ENCODE results near the gene GSG1L.

The GSG1L gene

GRCh38 chr16:27852681-27853080, 210.8 kb downstream of the GSG1L start:
- no peak for DNase-seq (ENCODE audit: low read depth in 2 of 2)

DNA sequence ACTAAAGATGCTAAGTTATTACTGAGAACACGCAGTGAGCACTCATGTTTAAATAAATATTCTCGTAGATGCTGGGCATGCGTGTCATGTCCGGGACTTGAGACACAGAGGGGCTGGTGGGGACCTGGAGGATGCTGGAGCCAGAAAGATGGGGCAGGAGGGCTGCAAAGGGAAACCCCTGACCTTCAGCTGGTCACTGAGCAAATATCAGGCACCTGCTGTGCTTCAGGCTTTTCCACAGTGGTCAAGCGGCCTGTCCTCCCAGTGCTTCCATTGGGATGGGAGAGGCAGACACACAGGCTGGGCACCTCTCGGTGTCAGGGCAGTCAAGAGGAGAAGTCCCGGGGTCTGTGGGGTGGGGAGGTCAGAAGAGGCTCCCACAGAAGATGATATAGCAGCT, 211.4 kb downstream of the GSG1L start:
- no peak for DNase-seq (ENCODE audit: low read depth in 2 of 2)

DNA sequence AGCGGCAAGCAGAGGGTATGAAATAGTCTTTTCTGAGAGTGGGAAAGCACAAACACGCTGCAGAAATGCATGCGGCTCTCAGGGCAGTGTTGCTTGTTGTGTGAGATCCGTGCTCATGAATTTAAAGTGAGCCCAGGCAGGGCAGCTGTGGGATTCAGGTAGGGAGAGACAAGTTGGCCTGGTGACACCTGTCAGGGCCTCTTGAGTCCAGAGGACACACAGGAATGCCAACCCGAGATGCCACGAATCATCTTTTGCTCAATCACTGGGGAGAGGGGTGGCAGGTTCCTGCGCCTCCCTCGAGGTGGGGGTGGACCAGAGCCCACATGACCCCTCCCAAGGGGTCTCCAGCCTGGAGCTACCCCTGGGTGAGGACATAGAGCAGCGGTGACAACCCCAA, 211.9 kb downstream of the GSG1L start:
- DNase-seq (ENCODE audit: low read depth in 2 of 2), result no peak

- no peak for DNase-seq (ENCODE audit: low read depth in 2 of 2)
Measured at GRCh38 chr16:27849621-27850020, 213.9 kb downstream of the GSG1L start.

GRCh38 chr16:27847030-27847550, 216.4 kb downstream of the GSG1L start:
- peak; percentile 1 to 4 for DNase-seq (ENCODE audit: low read depth in 2 of 2)

GRCh38 chr16:27844826-27845225, 218.7 kb downstream of the GSG1L start:
- DNase-seq (ENCODE audit: low read depth in 2 of 2), result no peak

GRCh38 chr16:27843800-27844199, 219.7 kb downstream of the GSG1L start:
- no peak for DNase-seq (ENCODE audit: low read depth in 2 of 2)

DNA sequence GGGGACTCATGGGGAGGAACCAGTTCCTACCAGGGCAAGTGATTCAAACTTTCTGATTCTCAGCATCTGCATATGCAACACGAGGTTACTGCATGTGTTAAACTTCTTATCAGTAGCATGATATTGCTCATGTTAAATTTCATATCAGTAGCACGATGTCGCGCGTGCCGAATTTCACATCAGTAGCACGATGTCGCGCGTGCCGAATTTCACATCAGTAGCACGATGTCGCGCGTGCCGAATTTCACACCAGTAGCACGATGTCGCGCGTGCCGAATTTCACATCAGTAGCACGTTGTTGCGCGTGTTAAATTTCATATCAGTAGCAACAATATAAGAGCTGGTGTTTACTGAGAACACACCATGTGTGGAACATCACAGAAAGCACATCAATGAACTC, 221.6 kb downstream of the GSG1L start:
- no peak for DNase-seq (ENCODE audit: low read depth in 2 of 2)

DNA sequence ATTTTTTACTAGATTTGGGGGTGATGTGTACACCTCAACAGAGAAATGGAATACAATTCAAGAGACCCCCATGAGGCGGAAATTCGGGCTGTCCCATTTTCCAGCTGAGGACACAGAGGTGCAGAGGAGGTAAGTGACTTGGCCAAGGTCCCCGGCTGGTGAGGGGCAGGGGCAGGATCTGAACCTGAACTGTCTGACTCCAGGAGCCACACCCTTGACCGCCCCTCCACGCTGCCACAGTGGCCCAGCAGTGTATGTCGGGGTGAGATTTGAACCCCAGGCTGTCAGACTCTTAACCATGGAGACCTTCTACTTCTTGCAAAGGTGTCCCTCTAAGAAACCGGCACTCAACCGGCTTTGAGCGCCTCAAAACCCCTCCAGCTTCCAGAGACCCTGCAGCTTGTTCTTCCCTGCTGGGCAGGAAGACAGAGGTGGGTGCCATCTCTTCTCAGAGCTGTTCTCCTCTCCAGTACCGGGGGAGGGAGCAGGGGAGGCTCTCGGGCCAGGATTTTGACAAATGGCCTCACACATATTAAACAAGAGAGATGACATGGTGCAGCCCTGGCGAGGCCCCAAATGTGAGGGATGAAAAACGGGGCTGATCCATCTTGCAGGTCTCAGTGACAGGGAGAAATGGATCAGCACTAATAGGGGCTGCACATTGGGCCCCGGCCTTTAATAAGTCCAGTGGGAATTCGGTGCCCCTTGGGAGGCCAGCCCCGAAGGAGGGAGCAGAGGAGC, 222.3 kb downstream of the GSG1L start:
- no peak for DNase-seq (ENCODE audit: low read depth in 2 of 2)

DNA sequence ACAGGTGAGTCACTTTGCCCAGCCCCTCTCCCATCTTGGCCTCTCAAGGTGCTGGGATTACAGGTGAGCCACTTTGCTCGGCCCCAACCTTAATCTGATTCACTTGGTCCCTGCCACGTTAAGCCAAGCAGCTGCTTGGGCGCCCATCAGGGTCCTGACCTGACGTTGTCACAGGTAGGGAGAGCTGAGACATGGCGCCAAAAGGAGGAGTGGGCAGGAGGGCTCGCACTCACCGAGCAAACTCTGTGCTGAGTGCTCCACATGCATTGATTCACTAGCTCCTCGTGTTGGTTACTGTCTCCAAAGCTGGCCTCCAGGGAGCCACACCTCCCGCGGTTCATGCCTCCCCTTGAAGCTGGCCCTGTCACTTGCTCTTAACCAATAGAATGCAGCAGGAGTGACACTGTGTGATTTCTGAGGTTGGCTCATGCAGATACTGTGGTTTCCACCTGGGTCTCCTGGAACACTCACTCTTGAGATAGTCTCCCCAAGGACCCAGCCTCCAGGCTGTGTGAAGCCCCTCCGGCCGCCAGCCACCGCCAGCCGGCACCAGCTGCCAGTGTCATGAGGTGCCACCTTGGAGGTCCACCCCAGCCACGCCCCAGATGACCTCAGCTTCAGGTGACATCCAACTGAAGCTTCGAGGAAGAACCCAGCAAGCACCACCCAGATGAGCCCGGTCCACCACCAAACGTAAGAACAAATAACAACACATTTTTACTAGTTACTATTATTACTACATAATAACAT, 223.0 kb downstream of the GSG1L start:
- DNase-seq (ENCODE audit: low read depth in 2 of 2), result no peak

- DNase-seq (ENCODE audit: low read depth in 2 of 2), result no peak
Measured at GRCh38 chr16:27839419-27839818, 224.1 kb downstream of the GSG1L start.

DNA sequence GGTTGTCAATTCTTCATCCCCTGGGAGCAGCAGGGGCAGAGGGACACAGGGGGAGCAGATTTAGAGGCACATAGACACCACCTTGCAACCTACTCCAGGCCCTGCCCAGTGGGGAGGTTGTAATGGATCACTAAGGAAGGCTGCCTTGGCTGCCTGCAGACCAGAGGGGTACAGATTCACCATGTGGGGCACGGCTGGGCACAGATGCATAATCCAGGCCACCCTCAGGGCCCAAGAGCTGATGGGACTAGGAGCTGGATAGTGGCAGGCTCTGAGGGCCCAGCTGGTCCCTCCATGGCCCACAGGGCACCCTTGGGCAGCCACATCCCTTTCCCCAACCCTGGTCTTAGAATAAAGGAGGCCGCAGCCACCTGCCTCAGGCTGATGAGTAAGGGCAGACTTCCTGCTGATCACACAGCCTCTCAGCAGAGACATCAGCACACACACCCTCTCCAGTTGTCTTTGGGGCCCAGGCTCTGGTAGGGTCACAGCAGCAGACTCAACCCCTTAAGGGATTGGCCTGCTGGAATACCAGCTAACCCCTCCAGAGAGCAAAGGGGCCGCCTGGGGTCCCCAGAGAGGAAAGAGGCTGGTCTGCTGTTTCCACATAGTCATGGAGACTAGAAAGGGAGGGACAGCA, 224.9 kb downstream of the GSG1L start:
- DNase-seq (ENCODE audit: low read depth in 2 of 2), result no peak

DNA sequence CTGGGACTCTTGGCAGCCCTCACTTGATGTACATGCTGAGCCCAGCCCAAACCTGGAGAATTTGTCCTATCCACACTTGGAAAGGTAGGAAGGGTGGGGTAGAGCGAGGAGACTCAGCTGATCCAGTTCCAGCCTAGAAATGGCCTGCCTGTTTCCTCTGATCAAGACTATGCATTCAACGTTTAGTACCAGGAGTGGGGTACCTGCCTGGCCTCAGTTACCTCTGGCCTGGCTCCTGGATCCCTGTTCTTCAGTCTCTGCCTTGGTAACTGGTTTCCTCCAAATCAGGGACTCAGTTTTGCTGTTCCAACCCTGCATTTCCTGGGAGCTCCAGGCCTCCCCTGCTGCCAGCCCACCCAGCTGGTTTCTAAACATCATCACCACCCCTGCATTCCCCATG, 233.5 kb downstream of the GSG1L start:
- no peak for DNase-seq (ENCODE audit: low read depth in 2 of 2)

DNA sequence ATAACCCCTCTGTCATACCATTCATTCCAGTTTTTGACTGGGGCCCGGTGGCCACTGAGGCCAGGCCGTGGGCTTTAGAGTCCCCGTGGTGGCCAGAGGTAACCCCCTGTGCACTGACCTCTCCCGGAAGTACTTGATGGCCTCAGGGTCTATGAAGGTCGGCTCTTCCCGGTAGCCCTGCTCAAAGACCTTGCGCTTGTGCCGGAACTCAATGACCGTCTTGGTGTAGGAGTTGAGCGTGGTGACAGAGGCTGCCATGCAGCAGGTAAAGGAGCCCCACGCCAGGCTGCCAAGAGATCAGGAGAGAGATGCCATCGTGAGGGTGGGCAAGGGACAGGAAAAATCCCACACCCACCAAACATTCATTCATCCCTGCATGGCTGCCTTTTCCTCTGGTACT, 234.8 kb downstream of the GSG1L start:
- no peak for DNase-seq (ENCODE audit: low read depth in 2 of 2)

- DNase-seq (ENCODE audit: low read depth in 2 of 2), result no peak
Measured at GRCh38 chr16:27827765-27828164, 235.7 kb downstream of the GSG1L start.

DNA sequence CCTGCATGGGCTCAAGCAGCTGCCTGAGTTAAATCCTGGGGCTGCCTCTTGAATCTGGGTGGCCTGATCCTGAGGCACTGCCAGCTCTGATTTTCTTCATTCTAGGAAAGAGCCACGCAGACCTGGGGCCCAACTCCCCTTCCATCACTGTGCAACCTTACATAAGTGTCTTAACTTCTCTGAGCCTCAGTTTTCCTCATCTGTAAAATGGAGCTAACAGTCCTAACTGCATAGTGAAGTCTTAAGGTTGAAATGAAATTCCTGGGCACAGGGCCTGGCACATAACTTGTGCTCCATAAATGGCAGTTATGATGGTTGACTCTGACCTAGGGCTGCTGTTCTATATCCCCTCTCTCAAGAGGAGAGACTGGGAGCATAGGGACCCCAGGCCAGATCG, 236.6 kb downstream of the GSG1L start:
- no peak for DNase-seq (ENCODE audit: low read depth in 2 of 2)

- no peak for DNase-seq (ENCODE audit: low read depth in 2 of 2)
Measured at GRCh38 chr16:27826081-27826892, 237.2 kb downstream of the GSG1L start.

- no peak for DNase-seq (ENCODE audit: low read depth in 2 of 2)
Measured at GRCh38 chr16:27824786-27825185, 238.7 kb downstream of the GSG1L start.

- DNase-seq (ENCODE audit: low read depth in 2 of 2), result no peak
Measured at GRCh38 chr16:27824006-27824405, 239.5 kb downstream of the GSG1L start.

DNA sequence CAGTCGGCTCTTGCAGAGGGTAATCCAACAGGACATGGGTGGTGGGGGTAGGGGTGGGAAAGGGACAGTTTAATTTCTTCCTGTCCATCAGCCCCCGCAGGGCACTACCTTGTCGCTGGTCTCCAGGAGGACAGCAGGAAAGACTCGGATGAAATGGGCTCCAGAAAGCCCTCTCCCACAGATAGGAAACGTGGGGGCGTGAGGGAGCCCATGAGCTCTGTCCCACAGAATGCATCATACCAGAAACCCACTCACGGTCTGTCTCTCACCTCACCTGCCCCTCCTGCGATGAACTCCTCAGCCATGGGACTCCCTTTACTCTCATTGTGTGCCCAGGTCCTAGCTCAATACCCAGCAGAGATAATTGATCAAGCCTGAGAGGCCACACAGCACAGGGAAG, 240.1 kb downstream of the GSG1L start:
- DNase-seq (ENCODE audit: low read depth in 2 of 2), result no peak

- no peak for DNase-seq (ENCODE audit: low read depth in 2 of 2)
Measured at GRCh38 chr16:27822996-27823395, 240.5 kb downstream of the GSG1L start.

DNA sequence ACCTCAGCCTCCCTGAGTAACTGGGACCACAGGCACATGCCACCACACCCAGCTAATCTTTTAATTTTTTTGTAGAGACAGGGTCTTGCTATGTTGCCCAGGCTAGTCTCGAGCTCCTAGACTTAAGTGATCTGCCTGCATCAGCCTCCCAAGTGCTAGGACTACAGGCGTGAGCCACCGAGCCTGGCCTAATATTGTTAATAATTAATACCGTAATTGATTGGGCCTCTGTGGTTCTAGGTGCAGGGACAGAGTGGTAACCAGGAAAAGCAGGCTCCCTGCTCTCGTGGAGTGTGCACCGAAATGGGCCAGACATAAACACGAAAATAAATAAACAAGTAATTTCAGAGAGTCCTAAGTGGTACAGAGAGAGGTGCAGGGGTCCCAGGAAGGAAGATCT, 241.0 kb downstream of the GSG1L start:
- no peak for DNase-seq (ENCODE audit: low read depth in 2 of 2)
